Effector memory CD4-positive, alpha-beta T cell (primary cell): Measurements from ENCODE around the gene NID1.

Experiments used
- DNase-seq, 3 donors: peaks; one replicate each; pipeline ENCODE4 v3.0.0-alpha.2; 2020
- H3K27ac ChIP-seq: 2 replicates; pipeline ENCODE4 v1.7.0; 2013; ENCODE audit warnings: mild to moderate bottlenecking, low read length, moderate library complexity; ENCODE audit not compliant: insufficient read depth, poor library complexity, severe bottlenecking
- H3K27me3 ChIP-seq: replicated peaks from 2 replicates; pipeline ENCODE4 v1.7.0; 2013; ENCODE audit warnings: mild to moderate bottlenecking, low read length; ENCODE audit not compliant: insufficient read depth, control insufficient read depth, poor library complexity, severe bottlenecking
- H3K36me3 ChIP-seq: 2 replicates; pipeline ENCODE4 v1.7.0; 2013; ENCODE audit warnings: mild to moderate bottlenecking, low read length, moderate library complexity; ENCODE audit not compliant: control insufficient read depth, insufficient read depth
- H3K4me1 ChIP-seq: 2 replicates; pipeline ENCODE4 v1.7.0; 2013; ENCODE audit warnings: low read length, mild to moderate bottlenecking; ENCODE audit not compliant: control insufficient read depth, insufficient read depth, poor library complexity, severe bottlenecking
- H3K4me3 ChIP-seq: 2 replicates; pipeline ENCODE4 v1.7.0; 2013; ENCODE audit warnings: low read length, low read depth, mild to moderate bottlenecking; ENCODE audit not compliant: insufficient read depth, poor library complexity, severe bottlenecking
- H3K9me3 ChIP-seq: 2 replicates; pipeline ENCODE4 v1.7.0; 2013; ENCODE audit warnings: mild to moderate bottlenecking, low read length, moderate library complexity; ENCODE audit not compliant: control insufficient read depth

The NID1 gene

GRCh38 chr1:235993652-235994051 is 71.2 kb downstream of the NID1 start:
- Histone ChIP-seq H3K9me3 (no peaks in the 10 kb centered on the region), H3K27me3 (no peaks in the 10 kb centered on the region), H3K4me3 (no peak overlapping the region), H3K4me1 (peaks cover 2% of the 10 kb centered on the region), H3K27ac (no peak overlapping the region), H3K36me3 (no peaks in the 10 kb centered on the region)
- DNase-seq, result no peak

DNA sequence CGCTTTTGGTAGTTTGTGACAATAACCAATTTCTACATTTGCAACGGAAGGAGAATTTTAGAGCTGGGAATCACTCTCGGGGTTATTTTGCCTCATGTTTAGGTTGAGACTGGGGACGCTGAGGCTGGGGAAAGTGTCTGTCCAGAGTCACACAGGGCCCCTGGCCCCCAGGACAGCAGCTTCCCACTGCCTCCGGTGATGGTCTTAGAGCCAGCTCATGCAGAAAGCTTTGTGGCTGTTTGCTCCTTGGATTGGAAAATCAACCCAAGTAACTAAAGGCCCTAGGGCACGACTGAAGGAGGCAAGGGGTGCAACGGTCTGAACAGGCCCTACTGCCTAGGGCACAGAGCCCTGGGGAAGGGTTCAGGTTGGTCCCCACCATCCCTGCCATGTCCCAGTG is 72.0 kb downstream of the NID1 start:
- Histone ChIP-seq H3K4me3 (no peak overlapping the region), H3K27me3 (no peaks in the 10 kb centered on the region), H3K9me3 (no peaks in the 10 kb centered on the region), H3K27ac (no peak overlapping the region), H3K36me3 (no peaks in the 10 kb centered on the region), H3K4me1 (no peaks in the 10 kb centered on the region)
- DNase-seq, result no peak

DNA sequence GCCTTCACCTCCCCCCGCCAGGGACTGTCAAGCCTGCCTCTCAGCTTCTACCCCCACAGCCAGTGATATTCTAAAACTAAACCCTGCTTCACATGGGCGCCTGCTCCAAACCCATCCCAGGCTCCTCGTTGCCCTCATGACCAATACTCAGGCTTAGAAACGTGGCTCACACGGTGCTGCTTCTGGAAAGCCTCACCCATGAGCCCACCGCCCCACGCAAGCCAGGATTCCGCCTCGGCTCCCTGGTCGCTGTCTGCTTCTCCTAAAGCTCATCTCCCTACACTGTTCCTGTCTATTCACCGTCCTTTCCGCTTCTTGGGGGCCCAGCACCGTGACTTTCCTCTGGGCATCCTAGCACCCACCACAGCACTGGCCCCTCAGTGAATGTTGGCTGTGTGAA is 72.5 kb downstream of the NID1 start:
- Histone ChIP-seq H3K9me3 (no peaks in the 10 kb centered on the region), H3K4me1 (no peaks in the 10 kb centered on the region), H3K27ac (no peak overlapping the region), H3K27me3 (no peaks in the 10 kb centered on the region), H3K36me3 (no peaks in the 10 kb centered on the region), H3K4me3 (no peak overlapping the region)
- no peak for DNase-seq

GRCh38 chr1:235990330-235990795 is 74.5 kb downstream of the NID1 start:
- H3K4me3 ChIP-seq, result no peak overlapping the region
- no peaks in the 10 kb centered on the region for H3K4me1 ChIP-seq
- H3K36me3 ChIP-seq, result no peaks in the 10 kb centered on the region
- H3K27me3 ChIP-seq, result no peaks in the 10 kb centered on the region
- no peaks in the 10 kb centered on the region for H3K9me3 ChIP-seq
- H3K27ac ChIP-seq, result no peak overlapping the region
- no peak for DNase-seq

DNA sequence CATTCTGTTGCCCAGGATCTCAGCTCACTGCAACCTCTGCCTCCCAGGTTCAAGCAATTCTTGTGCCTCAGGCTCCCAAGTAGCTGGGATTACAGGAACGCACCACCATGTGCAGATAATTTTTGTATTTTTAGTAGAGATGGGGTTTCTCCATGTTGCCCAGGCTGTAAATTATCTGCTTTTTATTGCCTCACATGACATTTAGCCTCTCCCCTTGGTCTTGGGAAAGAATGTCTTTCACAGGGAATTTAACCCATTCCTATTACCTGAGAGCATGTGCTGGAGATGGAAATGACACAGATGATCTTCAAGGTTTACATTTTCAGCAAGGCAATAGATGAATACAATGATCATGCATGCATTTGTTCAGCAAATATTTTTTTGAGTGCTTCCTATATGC is 75.8 kb downstream of the NID1 start:
- no peak overlapping the region for H3K4me3 ChIP-seq
- no peak overlapping the region for H3K27ac ChIP-seq
- no peaks in the 10 kb centered on the region for H3K9me3 ChIP-seq
- no peaks in the 10 kb centered on the region for H3K36me3 ChIP-seq
- no peaks in the 10 kb centered on the region for H3K4me1 ChIP-seq
- no peaks in the 10 kb centered on the region for H3K27me3 ChIP-seq
- DNase-seq, result no peak

- no peak overlapping the region for H3K4me3 ChIP-seq
- H3K4me1 ChIP-seq, result no peaks in the 10 kb centered on the region
- no peaks in the 10 kb centered on the region for H3K27me3 ChIP-seq
- DNase-seq, result no peak
- H3K36me3 ChIP-seq, result no peaks in the 10 kb centered on the region
- H3K9me3 ChIP-seq, result no peaks in the 10 kb centered on the region
- no peak overlapping the region for H3K27ac ChIP-seq
Measured at GRCh38 chr1:235986869-235987268, 78.0 kb downstream of the NID1 start.

GRCh38 chr1:235984041-235984825 is 80.7 kb downstream of the NID1 start:
- Histone ChIP-seq H3K4me3 (no peak overlapping the region), H3K27ac (no peak overlapping the region), H3K27me3 (no peaks in the 10 kb centered on the region), H3K9me3 (no peaks in the 10 kb centered on the region), H3K36me3 (no peaks in the 10 kb centered on the region), H3K4me1 (no peaks in the 10 kb centered on the region)
- no peak for DNase-seq

DNA sequence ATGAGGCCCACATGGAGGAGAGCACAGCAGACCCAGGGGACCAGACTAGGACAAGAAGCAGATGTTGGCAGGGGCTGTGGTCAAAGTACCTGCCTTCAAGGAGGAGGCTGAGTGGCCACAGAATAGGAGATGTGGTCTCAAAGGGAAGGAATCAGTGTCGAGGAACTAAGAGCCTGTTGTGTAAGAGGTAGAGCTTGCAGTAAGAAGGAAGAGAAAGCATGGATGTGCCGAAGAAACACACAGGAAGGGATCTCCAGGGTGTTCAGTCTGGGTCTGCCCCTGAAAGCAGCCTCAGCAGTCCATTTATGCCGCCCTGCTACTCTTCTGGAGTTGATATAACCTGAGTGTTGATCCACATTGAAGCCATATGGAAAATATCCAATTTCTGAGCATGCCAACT is 83.9 kb downstream of the NID1 start:
- no peaks in the 10 kb centered on the region for H3K27me3 ChIP-seq
- no peak overlapping the region for H3K27ac ChIP-seq
- no peaks in the 10 kb centered on the region for H3K36me3 ChIP-seq
- H3K9me3 ChIP-seq, result no peaks in the 10 kb centered on the region
- no peak for DNase-seq
- H3K4me1 ChIP-seq, result no peaks in the 10 kb centered on the region
- H3K4me3 ChIP-seq, result no peak overlapping the region

GRCh38 chr1:235979716-235980333 is 85.1 kb downstream of the NID1 start:
- Histone ChIP-seq H3K27me3 (no peaks in the 10 kb centered on the region), H3K4me3 (no peak overlapping the region), H3K4me1 (no peaks in the 10 kb centered on the region), H3K27ac (no peak overlapping the region), H3K36me3 (no peaks in the 10 kb centered on the region), H3K9me3 (no peaks in the 10 kb centered on the region)
- DNase-seq, result no peak

DNA sequence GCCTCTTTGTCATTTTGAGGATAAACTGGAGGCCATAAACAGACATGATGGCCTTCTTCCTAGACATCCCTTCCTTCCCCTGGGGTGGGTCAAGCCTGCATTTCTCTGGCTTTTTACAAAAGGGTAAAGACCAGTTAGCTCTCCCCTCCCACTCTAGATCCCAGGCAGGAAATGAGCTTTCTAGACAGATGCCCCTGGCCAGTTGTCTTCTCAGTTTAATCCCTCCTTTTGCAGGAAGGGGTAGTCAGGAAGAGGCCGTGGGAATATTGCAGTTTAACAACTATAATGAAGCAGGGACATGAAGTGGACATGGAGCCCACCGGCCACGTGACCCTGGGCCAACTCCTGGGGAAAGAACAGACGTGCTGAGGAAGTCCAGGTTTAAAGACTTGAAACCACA is 85.7 kb downstream of the NID1 start:
- no peak for DNase-seq
- H3K27ac ChIP-seq, result no peak overlapping the region
- H3K27me3 ChIP-seq, result no peaks in the 10 kb centered on the region
- no peaks in the 10 kb centered on the region for H3K9me3 ChIP-seq
- no peak overlapping the region for H3K4me3 ChIP-seq
- no peaks in the 10 kb centered on the region for H3K36me3 ChIP-seq
- H3K4me1 ChIP-seq, result no peaks in the 10 kb centered on the region
